GM12878 (cell line): Measurements from ENCODE around the gene PSMB3. TPM values are rescaled to one million over a fixed set of nuclear protein-coding genes. Genes with fewer than 3 reads are reported as not detected.

Experiments
- BACH1 ChIP-seq: fragments of 450-650 bp; IDR thresholded peaks from 2 replicates; pipeline ENCODE4 v1.6.1; 2017; ENCODE audit warnings: mild to moderate bottlenecking, borderline replicate concordance
- CREB1 ChIP-seq: IDR thresholded peaks from 2 replicates; pipeline ENCODE4 v1.6.1; 2012; ENCODE audit warnings: low read depth, mild to moderate bottlenecking, inconsistent platforms
- DPF2 ChIP-seq: fragments of 450-650 bp; IDR thresholded peaks from 2 replicates; pipeline ENCODE4 v1.6.1; 2017; ENCODE audit warnings: mild to moderate bottlenecking
- EED ChIP-seq: sonication (generic); IDR thresholded peaks from 2 replicates; pipeline ENCODE4 v1.6.1; 2016; ENCODE audit warnings: antibody characterized with exemption, low read depth
- FOXK2 ChIP-seq: fragments of 450-650 bp; IDR thresholded peaks from 2 replicates; pipeline ENCODE4 v1.6.1; 2017; ENCODE audit warnings: mild to moderate bottlenecking, moderate library complexity
- JUNB ChIP-seq: IDR thresholded peaks from 2 replicates; pipeline ENCODE4 v1.6.1; 2016; ENCODE audit warnings: antibody characterized with exemption, mild to moderate bottlenecking
- MEF2A ChIP-seq: IDR thresholded peaks from 2 replicates; pipeline ENCODE4 v1.6.1; 2011; ENCODE audit warnings: low read depth, mild to moderate bottlenecking, low read length, moderate library complexity; ENCODE audit not compliant: insufficient read depth
- MYC ChIP-seq: IDR thresholded peaks from 2 replicates; pipeline ENCODE4 v1.6.1; 2011; ENCODE audit warnings: mild to moderate bottlenecking, low read length, moderate library complexity, inconsistent platforms; ENCODE audit not compliant: insufficient read depth, insufficient replicate concordance, insufficient read length, severe bottlenecking
- NRF1 ChIP-seq: conservative IDR thresholded peaks from 2 replicates; pipeline ENCODE4 v1.6.1; 2011; ENCODE audit warnings: mild to moderate bottlenecking, low read depth, low read length, improper control_type of control experiment
- PAX5 ChIP-seq: IDR thresholded peaks from 2 replicates; pipeline ENCODE4 v1.6.1; 2011; ENCODE audit warnings: low read depth, low read length, borderline replicate concordance
- PML ChIP-seq: IDR thresholded peaks from 2 replicates; pipeline ENCODE4 v1.6.1; 2012; ENCODE audit warnings: low read length, inconsistent platforms
- RAD51 ChIP-seq: fragments of 450-650 bp; IDR thresholded peaks from 2 replicates; pipeline ENCODE4 v1.6.1; 2016; ENCODE audit warnings: moderate library complexity, mild to moderate bottlenecking, inconsistent platforms
- RBBP5 ChIP-seq: fragments of 200-600 bp; sonication (generic); conservative IDR thresholded peaks from 2 replicates; pipeline ENCODE4 v1.6.1; 2016
- SPI1 ChIP-seq: IDR thresholded peaks from 2 replicates; pipeline ENCODE4 v1.6.1; 2011; ENCODE audit warnings: low read depth, mild to moderate bottlenecking, low read length, moderate library complexity, borderline replicate concordance; ENCODE audit not compliant: insufficient read depth
- SREBF2 ChIP-seq: IDR thresholded peaks from 2 replicates; pipeline ENCODE4 v1.6.1; 2012; ENCODE audit warnings: mild to moderate bottlenecking, low read length
- STAT1 ChIP-seq: fragments of 450-650 bp; conservative IDR thresholded peaks from 2 replicates; pipeline ENCODE4 v1.6.1; 2014; ENCODE audit warnings: antibody characterized with exemption, mild to moderate bottlenecking
- TCF12 ChIP-seq: IDR thresholded peaks from 2 replicates; pipeline ENCODE4 v1.6.1; 2011; ENCODE audit warnings: low read depth, mild to moderate bottlenecking, low read length
- ZBED1 ChIP-seq: IDR thresholded peaks from 2 replicates; pipeline ENCODE4 v1.6.1; 2016; ENCODE audit warnings: borderline replicate concordance
- ZNF217 ChIP-seq: fragments of 450-650 bp; IDR thresholded peaks from 2 replicates; pipeline ENCODE4 v1.6.1; 2017; ENCODE audit warnings: antibody characterized with exemption, mild to moderate bottlenecking
- ZNF384 ChIP-seq: IDR thresholded peaks from 2 replicates; pipeline ENCODE4 v1.6.1; 2012; ENCODE audit warnings: low read depth, mild to moderate bottlenecking, low read length, improper control_type of control experiment, borderline replicate concordance
- polyA plus RNA-seq, 11 experiments: library from polyadenylated mRNA; depleted of rRNA in 4 of 11; unstranded in 6 of 11; stranded (reverse) in 5 of 11; fragments of >200 nt; fragmentation: Nextera tagmentation in 4 of 11; fragmentation: Illumina TruSeq in 1 of 11; extraction: Ambion mirVana in 4 of 11; extraction: Trizol in 1 of 11; gene quantifications; 1 replicate in 1 of 11; 2 replicates in 10 of 11; pipeline versions ENCODE4 v1.2.1 to v1.2.3, GENCODE V29; 2011 to 2016; ENCODE audit warnings: inconsistent platforms in 2 of 11, missing spikeins in 2 of 11, low read depth in 1 of 11
- total RNA-seq, 4 experiments: library from RNA; depleted of rRNA in 3 of 4; stranded (reverse); fragments of >200 nt in 3 of 4; fragmentation: Illumina TruSeq in 1 of 4; extraction: Trizol in 1 of 4; gene quantifications; 2 replicates each; pipeline versions ENCODE4 v1.2.1 to v1.2.3, GENCODE V29; 2013 to 2021
- TF ChIP-seq, protein P1 (sequence below): IDR thresholded peaks from 2 replicates; pipeline ENCODE4 v1.6.1; 2011; ENCODE audit warnings: low read depth, mild to moderate bottlenecking, low read length, moderate library complexity, borderline replicate concordance; ENCODE audit errors: extremely low read depth
- TF ChIP-seq, protein P2 (sequence below): fragments of 150-350 bp; IDR thresholded peaks from 2 replicates; pipeline ENCODE4 v1.6.1; 2016; ENCODE audit warnings: low read depth, low read length
- TF ChIP-seq, protein P3 (sequence below): fragments of 450-650 bp; IDR thresholded peaks from 2 replicates; pipeline ENCODE4 v1.6.1; 2016; ENCODE audit warnings: mild to moderate bottlenecking
- TF ChIP-seq, protein P4 (sequence below): fragments of 450-650 bp; IDR thresholded peaks from 2 replicates; pipeline ENCODE4 v1.6.1; 2018; ENCODE audit warnings: mild to moderate bottlenecking, low read depth, moderate library complexity; ENCODE audit not compliant: partially characterized antibody

Gene PSMB3
- total and polyA plus RNA-seq, 10 of the 15 experiments (the other 5 are each of a cell fraction or from before 2014, with no cell fraction given): 300 to 2,130 (median 490) TPM

DNA sequence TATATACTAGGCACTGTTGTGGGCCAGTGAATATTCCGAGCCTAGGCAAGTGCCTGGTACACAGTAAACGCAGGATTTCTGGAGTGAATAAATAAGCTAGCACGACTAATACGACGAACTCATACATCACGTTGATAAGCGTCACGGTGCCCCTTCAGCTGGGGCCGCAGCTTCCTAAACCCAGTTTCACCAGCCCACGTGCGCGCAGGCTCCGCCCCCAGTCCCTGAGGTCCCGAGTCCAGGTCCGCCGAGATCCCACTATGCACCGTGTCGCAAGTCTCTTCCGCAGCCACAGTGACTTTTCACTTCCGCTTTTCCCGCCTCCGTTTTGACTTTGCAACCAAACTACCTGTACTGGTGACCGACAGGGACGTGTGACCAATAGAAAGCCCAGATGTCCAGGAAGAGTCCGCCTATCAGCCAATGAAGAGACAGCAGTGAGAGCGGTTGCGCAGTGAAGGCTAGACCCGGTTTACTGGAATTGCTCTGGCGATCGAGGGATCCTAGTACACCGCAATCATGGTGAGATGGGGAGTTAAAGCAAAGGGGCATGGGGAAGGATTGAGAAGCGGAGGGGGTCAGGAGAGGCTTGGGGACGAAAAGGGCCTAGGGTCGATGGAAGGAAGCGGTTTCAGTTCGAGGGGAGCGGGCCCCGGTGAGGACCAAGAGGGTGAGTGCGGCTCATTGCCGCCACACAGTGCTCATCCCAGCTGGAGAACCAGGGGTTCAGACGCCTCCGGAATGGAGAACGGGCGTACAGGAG is at the start of gene PSMB3 (continued):
- TF ChIP-seq ZNF217 (no peak), MYC (peak; percentile 72), CREB1 (peak; percentile 87), SREBF2 (no peak), PAX5 (peak; percentile 83), ZBED1 (peak; percentile 31; the same call in 1 of the 2 replicates), STAT1 (0 out of 2 replicates have a peak, but pooled peaks have one; percentile 31), TCF12 (no peak), SPI1 (peak; percentile 100), FOXK2 (peak; percentile 61), MEF2A (0 out of 2 replicates have a peak, but pooled peaks have one; percentile 48), RBBP5 (no peak), ZNF384 (0 out of 2 replicates have a peak, but pooled peaks have one; percentile 9), PML (peak; percentile 66), RAD51 (peak; percentile 93), DPF2 (peak; percentile 98), JUNB (no peak), EED (no peak; the same call in none of the 2 replicates), NRF1 (0 out of 2 replicates have a peak, but pooled peaks have one; percentile 15), BACH1 (no peak)
- TF ChIP-seq, protein P1, sequence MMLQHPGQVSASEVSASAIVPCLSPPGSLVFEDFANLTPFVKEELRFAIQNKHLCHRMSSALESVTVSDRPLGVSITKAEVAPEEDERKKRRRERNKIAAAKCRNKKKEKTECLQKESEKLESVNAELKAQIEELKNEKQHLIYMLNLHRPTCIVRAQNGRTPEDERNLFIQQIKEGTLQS: no peak
- TF ChIP-seq, protein P2, sequence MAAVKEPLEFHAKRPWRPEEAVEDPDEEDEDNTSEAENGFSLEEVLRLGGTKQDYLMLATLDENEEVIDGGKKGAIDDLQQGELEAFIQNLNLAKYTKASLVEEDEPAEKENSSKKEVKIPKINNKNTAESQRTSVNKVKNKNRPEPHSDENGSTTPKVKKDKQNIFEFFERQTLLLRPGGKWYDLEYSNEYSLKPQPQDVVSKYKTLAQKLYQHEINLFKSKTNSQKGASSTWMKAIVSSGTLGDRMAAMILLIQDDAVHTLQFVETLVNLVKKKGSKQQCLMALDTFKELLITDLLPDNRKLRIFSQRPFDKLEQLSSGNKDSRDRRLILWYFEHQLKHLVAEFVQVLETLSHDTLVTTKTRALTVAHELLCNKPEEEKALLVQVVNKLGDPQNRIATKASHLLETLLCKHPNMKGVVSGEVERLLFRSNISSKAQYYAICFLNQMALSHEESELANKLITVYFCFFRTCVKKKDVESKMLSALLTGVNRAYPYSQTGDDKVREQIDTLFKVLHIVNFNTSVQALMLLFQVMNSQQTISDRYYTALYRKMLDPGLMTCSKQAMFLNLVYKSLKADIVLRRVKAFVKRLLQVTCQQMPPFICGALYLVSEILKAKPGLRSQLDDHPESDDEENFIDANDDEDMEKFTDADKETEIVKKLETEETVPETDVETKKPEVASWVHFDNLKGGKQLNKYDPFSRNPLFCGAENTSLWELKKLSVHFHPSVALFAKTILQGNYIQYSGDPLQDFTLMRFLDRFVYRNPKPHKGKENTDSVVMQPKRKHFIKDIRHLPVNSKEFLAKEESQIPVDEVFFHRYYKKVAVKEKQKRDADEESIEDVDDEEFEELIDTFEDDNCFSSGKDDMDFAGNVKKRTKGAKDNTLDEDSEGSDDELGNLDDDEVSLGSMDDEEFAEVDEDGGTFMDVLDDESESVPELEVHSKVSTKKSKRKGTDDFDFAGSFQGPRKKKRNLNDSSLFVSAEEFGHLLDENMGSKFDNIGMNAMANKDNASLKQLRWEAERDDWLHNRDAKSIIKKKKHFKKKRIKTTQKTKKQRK: peak; percentile 41; the same call in 1 of the 2 replicates
- TF ChIP-seq, protein P3, sequence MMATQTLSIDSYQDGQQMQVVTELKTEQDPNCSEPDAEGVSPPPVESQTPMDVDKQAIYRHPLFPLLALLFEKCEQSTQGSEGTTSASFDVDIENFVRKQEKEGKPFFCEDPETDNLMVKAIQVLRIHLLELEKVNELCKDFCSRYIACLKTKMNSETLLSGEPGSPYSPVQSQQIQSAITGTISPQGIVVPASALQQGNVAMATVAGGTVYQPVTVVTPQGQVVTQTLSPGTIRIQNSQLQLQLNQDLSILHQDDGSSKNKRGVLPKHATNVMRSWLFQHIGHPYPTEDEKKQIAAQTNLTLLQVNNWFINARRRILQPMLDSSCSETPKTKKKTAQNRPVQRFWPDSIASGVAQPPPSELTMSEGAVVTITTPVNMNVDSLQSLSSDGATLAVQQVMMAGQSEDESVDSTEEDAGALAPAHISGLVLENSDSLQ: peak; percentile 100
- TF ChIP-seq, protein P4, sequence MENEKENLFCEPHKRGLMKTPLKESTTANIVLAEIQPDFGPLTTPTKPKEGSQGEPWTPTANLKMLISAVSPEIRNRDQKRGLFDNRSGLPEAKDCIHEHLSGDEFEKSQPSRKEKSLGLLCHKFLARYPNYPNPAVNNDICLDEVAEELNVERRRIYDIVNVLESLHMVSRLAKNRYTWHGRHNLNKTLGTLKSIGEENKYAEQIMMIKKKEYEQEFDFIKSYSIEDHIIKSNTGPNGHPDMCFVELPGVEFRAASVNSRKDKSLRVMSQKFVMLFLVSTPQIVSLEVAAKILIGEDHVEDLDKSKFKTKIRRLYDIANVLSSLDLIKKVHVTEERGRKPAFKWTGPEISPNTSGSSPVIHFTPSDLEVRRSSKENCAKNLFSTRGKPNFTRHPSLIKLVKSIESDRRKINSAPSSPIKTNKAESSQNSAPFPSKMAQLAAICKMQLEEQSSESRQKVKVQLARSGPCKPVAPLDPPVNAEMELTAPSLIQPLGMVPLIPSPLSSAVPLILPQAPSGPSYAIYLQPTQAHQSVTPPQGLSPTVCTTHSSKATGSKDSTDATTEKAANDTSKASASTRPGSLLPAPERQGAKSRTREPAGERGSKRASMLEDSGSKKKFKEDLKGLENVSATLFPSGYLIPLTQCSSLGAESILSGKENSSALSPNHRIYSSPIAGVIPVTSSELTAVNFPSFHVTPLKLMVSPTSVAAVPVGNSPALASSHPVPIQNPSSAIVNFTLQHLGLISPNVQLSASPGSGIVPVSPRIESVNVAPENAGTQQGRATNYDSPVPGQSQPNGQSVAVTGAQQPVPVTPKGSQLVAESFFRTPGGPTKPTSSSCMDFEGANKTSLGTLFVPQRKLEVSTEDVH: peak; percentile 81
